ENCODE measurements around the gene TINAGL1. TPM values are rescaled to one million over a fixed set of nuclear protein-coding genes. Genes with fewer than 3 reads are reported as not detected.

Gene TINAGL1
- total and polyA plus RNA-seq, 2 of the 13 experiments (the other 11 are each of a cell fraction or from before 2014, with no cell fraction given) = 24.7 to 76.8 TPM

GRCh38 chr1:31587720-31588423 is 11.6 kb downstream of the TINAGL1 start (continued):
- no peak for TF ChIP-seq ZBTB4 (CRISPR knock-in tag; IDR thresholded peaks at IDR 0.05; ENCODE audit: borderline replicate concordance)
- no peak for TF ChIP-seq ZNF605 (CRISPR knock-in tag; IDR thresholded peaks at IDR 0.05)
- no peak for TF ChIP-seq JUN (CRISPR knock-in tag; IDR thresholded peaks at IDR 0.05)
- TF ChIP-seq JDP2 (CRISPR knock-in tag; IDR thresholded peaks at IDR 0.05; ENCODE audit: borderline replicate concordance) = no peak
- TF ChIP-seq ZNF281 (CRISPR knock-in tag; IDR thresholded peaks at IDR 0.05; ENCODE audit: borderline replicate concordance) = peak; percentile 88
- TF ChIP-seq ZNF572 (CRISPR knock-in tag; IDR thresholded peaks at IDR 0.05) = no peak
- TF ChIP-seq RELA (CRISPR knock-in tag; IDR thresholded peaks at IDR 0.05) = no peak
- TF ChIP-seq HNF4A (CRISPR knock-in tag; IDR thresholded peaks at IDR 0.05) = peak; percentile 58
- TF ChIP-seq MAFK (conservative IDR thresholded peaks at IDR 0.05 in 1 of 2, IDR thresholded peaks at IDR 0.05 in 1 of 2; ENCODE audit: low read length in 2 of 2) = peak; percentile 74 to 78
- TF ChIP-seq CHD4 (IDR thresholded peaks at IDR 0.05; ENCODE audit: borderline replicate concordance, low read length) = no peak
- no peak for TF ChIP-seq YEATS4 (CRISPR knock-in tag; IDR thresholded peaks at IDR 0.05; ENCODE audit: borderline replicate concordance)
- TF ChIP-seq XRCC5 (optimal IDR thresholded peaks at IDR 0.05; ENCODE audit: low read length) = peak; percentile 56
- no peak for TF ChIP-seq ATF1 (CRISPR knock-in tag; IDR thresholded peaks at IDR 0.05)
- peak; percentile 72 for TF ChIP-seq NR2F6 (IDR thresholded peaks at IDR 0.05)
- peak; percentile 74 for TF ChIP-seq NR2F6 (CRISPR knock-in tag; IDR thresholded peaks at IDR 0.05)
- no peak for TF ChIP-seq NFE2L1 (CRISPR knock-in tag; IDR thresholded peaks at IDR 0.05; ENCODE audit: borderline replicate concordance)
- no peak for TF ChIP-seq ZNF562 (CRISPR knock-in tag; IDR thresholded peaks at IDR 0.05; ENCODE audit: borderline replicate concordance)
- TF ChIP-seq NCOR1 (IDR thresholded peaks at IDR 0.05; ENCODE audit: borderline replicate concordance, low read length) = no peak
- TF ChIP-seq ZNF296 (CRISPR knock-in tag; conservative IDR thresholded peaks at IDR 0.05) = no peak
- TF ChIP-seq NONO (IDR thresholded peaks at IDR 0.05) = no peak
- TF ChIP-seq NONO (CRISPR knock-in tag; conservative IDR thresholded peaks at IDR 0.05) = no peak
- TF ChIP-seq PCBP1 (IDR thresholded peaks at IDR 0.05; ENCODE audit: borderline replicate concordance, low read depth, low read length) = 0 out of 2 replicates have a peak, but pooled peaks have one; percentile 15
- TF ChIP-seq HNF4G (IDR thresholded peaks at IDR 0.05; ENCODE audit: borderline replicate concordance, low read depth, low read length) = peak; percentile 58
- TF ChIP-seq HNF4G (CRISPR knock-in tag; IDR thresholded peaks at IDR 0.05; ENCODE audit: borderline replicate concordance, low read depth) = no peak
- TF ChIP-seq ETV5 (CRISPR knock-in tag; IDR thresholded peaks at IDR 0.05; ENCODE audit: borderline replicate concordance) = no peak
- 0 out of 2 replicates have a peak, but pooled peaks have one; percentile 16 for TF ChIP-seq ZMYM3 (CRISPR knock-in tag; IDR thresholded peaks at IDR 0.05)
- TF ChIP-seq DMAP1 (CRISPR knock-in tag; IDR thresholded peaks at IDR 0.05) = no peak

Data from HepG2 (cell line).